GM21825 (cell line): ENCODE measurements around the gene LACC1.

ENCODE experiments used
- ATAC-seq: cut with Tn5 transposase; IDR thresholded peaks from one replicate; pipeline ENCODE4 v1.9.1; 2021; ENCODE audit warnings: mild to moderate bottlenecking, moderate library complexity; ENCODE audit not compliant: unreplicated experiment

Gene LACC1

GRCh38 chr13:43883631-43884030 is 3.9 kb downstream of the LACC1 start:
- no peak for ATAC-seq

GRCh38 chr13:43884222-43884621 is 4.5 kb downstream of the LACC1 start:
- ATAC-seq: no peak

GRCh38 chr13:43894438-43894837 is 14.7 kb downstream of the LACC1 start:
- no peak for ATAC-seq

- ATAC-seq: no peak
Observed at GRCh38 chr13:43895940-43896339, 16.2 kb downstream of the LACC1 start.

GRCh38 chr13:43905435-43906031 is 25.8 kb downstream of the LACC1 start:
- no peak for ATAC-seq

- no peak for ATAC-seq
Observed at GRCh38 chr13:43908156-43909126, 28.7 kb downstream of the LACC1 start.

GRCh38 chr13:43910856-43911255 is 31.2 kb downstream of the LACC1 start:
- no peak for ATAC-seq

- ATAC-seq: no peak
Observed at GRCh38 chr13:43911278-43911677, 31.6 kb downstream of the LACC1 start.

- no peak for ATAC-seq
Observed at GRCh38 chr13:43911871-43912270, 32.2 kb downstream of the LACC1 start.

GRCh38 chr13:43915451-43915850 is 35.7 kb downstream of the LACC1 start:
- ATAC-seq: no peak

GRCh38 chr13:43916828-43917227 is 37.1 kb downstream of the LACC1 start:
- no peak for ATAC-seq

- no peak for ATAC-seq
Observed at GRCh38 chr13:43918636-43919035, 38.9 kb downstream of the LACC1 start.

GRCh38 chr13:43920965-43921674 is 41.4 kb downstream of the LACC1 start:
- no peak for ATAC-seq

- ATAC-seq: peak; percentile 83
Observed at GRCh38 chr13:43924549-43925245, 45.0 kb downstream of the LACC1 start.

GRCh38 chr13:43929947-43930346 is 50.2 kb downstream of the LACC1 start:
- ATAC-seq: no peak

- ATAC-seq: peak; percentile 100
Observed at GRCh38 chr13:43933378-43933777, 53.7 kb downstream of the LACC1 start.

GRCh38 chr13:43934273-43934672 is 54.6 kb downstream of the LACC1 start:
- no peak for ATAC-seq

GRCh38 chr13:43935878-43936277 is 56.2 kb downstream of the LACC1 start:
- no peak for ATAC-seq

GRCh38 chr13:43936647-43937046 is 56.9 kb downstream of the LACC1 start:
- no peak for ATAC-seq

- ATAC-seq: no peak
Observed at GRCh38 chr13:43937839-43938238, 58.1 kb downstream of the LACC1 start.

- no peak for ATAC-seq
Observed at GRCh38 chr13:43938449-43938848, 58.7 kb downstream of the LACC1 start.
